Measurements from ENCODE around the gene NTMT1.

Gene NTMT1

GRCh38 chr9:129597355-129598088, 28.4 kb upstream of the NTMT1 start:
- peak; percentile 94 for DNase-seq

DNA sequence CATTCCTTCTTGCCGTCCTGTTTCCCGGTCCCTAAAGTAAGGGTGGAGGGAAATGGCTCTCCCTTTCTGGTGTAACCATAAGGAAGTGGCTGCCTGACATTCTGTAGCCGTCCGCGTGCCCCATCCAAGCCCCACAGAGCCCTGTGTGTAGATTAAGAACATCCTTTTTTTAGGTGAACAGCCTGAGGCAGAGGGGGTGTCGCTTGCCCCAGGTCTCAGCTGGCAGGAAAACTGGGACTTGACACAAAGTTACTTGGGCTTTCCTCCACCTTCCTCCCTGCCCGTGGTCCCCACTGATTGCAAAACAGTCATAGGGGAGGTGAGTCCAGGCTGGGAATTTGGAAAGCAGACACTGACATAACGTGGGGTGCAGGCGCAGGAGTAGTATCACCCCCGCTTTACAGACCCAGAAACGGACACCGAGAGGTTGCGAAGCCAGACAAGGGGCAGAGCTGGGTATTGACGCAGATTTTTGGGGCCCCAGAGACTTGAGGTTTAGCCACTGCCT, 27.8 kb upstream of the NTMT1 start:
- no peak for DNase-seq

GRCh38 chr9:129601082-129601674, 24.8 kb upstream of the NTMT1 start:
- DNase-seq: no peak

DNA sequence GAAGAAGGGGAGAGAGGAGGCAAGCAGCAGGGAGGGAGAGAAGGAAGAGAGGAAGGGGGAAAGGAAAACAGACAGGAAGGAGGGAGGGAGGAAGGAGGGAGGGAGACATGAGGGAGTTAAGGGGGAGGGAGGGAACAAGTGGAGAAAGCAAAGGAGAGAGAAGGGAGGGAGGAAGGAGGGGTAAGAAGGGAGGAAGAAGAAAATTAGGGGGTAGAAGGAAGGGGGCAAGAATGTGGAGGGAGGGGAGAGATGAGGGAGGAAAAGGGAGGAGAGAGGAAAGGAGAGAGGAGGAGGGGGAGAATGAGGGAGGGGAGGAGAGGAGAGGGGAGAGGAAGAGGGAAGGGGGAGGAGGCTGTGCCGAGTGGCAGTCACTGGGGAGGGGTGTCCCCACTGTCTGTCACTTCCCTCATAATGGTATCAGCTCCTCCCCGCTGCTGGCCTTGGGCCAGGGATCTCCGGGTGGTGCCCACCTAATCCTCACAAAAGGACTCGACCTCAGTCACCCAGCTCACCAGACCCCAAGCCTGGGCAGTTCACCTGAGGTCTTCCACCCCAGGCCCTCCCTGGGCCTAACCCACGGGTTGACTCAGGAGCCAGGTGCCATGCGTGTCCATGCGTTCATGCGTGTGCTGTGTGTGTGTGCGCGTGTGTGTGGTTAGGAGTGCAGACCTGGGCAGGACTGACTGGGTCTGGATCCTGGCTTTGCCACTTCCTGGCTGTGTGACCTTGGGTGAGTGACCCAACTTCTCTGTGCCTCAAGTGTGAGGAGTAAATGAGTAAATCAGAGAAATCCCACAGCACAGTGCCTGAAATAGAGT, 23.2 kb upstream of the NTMT1 start:
- no peak for DNase-seq

DNA sequence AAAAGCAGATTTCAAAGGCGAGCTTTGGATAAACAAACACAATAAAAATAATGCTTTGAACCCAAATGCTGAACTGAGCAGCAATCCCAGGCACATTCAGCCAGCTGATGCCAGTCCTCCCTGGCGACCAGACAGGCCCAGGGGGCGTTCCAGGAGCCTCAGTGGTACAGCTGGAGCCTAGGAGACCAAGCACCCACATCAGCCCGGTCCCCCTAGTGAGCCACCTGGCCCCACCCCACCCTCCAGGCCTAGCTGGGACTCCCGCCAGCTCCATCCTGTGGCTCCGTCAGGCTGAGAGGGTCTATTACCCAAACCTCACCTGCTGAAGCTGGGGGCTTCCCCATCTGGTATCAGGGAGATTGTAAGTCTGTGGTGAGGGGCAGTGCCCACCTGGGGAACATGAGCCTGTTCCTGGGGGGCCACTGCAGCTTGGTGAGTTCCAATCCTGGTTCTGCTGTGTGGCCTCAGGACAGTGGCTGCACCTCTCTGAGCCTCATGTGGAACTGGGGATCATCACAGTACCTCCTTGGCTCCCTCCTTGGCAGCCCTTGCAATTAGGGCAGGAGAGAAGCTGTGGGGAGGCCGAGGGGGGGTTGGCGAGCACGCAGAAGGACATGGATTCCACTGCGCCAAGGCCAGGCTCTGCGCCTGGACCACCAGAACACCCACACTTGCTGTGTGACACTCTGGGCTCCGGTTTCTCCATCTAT, 21.8 kb upstream of the NTMT1 start:
- DNase-seq: no peak

DNA sequence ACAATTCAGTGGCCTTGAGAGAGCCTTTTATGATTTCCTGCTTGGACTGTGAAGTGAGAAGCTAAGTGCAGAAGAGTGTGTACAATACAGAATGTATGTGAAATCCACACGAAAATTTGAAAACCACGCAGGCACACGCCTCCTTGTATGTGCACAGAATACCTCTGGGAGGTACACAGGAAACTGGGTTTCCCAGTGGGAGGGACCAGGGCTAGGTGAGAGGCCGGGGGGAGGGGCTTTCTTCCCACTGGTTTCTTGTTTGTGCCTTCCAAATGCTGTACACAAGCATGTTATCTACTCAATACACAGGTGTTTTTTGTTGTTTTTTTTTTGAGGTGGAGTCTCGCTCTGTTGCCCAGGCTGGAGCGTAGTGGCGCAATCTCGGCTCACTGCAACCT, 21.2 kb upstream of the NTMT1 start:
- DNase-seq: no peak

DNA sequence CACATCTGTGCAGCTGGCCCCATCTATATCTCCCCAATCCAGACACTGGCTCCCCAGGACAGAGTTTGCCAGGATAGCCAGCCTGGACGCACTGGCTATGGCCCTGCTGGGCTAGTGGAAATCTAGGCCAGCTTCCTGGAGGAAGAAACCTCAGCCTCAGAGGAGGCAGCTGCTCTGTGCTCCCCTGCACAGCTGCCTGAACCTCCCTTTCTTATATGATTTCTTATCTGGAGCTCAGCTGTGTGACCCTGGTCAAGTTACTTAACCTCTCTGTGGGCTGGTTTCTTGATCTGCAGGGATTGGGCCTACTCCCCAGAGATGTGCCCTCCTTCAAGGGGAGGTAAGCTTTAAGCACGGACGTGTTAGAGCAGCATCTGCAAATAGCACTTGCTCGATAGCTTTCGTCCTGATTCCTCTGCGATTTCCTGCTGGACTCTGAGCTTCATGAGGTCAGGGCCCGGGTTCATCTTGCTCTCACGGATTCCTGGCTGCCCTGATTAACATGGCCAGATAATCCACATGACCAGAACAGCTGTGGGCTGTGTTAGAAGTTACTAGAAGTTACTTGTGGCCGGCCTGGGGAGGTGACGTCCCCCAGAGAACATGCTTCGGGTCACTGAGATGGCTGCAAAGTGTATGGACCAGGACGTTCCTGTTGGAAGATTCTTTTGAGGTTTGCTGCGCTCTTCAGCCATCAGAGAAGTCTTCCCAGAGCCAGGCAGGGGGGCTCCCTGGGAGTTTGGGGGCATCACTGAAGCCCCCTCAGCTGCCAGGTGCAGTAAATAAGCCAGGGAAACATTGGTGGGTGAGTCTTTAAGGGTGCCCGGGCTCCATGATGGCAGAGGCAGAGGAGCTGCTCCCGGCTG, 19.6 kb upstream of the NTMT1 start:
- DNase-seq: no peak

- no peak for DNase-seq
These were observed 19.0 kb upstream of the NTMT1 start for GRCh38 chr9:129607027-129607387.

DNA sequence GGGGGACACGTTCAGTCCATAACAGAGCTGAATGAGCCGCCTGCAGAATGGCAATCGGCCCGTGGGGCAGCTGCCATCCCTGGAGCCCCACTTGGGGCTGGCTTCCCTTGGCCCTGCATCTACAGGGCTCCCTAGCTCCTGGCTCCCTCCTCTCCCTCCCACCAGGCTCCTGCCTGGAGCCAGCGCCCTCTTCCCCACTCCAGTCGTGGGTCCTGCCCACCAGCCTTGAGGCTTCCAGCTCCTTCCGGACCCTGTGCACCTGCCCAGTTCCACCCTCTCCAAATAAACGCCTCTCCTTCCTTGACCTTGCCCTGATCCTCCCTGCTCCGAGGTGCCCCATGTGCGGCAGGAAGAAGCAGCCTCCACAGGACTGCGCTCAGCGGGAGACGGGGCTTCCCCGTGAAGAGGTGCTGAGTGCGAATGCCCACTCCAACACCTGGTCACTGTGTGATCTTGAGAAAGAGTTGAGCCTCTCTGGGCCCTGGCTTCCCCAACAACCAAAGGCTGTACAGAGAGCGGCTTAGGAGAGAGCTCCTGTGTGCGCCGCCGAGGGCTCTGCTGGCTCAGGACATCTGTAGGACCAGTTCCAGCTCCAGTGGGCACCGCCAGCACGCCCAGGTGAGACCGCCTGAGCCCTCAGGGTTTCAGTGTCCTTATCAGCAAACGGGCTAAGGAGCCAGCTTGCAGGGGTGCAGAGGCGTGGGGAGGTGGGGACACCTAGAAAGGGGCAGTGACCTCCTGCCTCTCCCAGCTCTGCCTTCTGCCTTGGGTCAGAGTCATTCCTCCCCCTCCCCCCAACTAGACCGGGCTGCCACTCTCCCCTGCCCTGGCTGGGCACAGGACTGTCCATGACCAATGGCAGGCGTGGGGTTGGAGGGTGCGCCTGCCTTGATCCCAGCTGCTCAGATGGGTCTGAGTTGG, 17.1 kb upstream of the NTMT1 start:
- peak; percentile 60 for DNase-seq

GRCh38 chr9:129609486-129610212, 16.3 kb upstream of the NTMT1 start:
- no peak for DNase-seq

GRCh38 chr9:129610213-129610472, 15.8 kb upstream of the NTMT1 start:
- no peak for DNase-seq

DNA sequence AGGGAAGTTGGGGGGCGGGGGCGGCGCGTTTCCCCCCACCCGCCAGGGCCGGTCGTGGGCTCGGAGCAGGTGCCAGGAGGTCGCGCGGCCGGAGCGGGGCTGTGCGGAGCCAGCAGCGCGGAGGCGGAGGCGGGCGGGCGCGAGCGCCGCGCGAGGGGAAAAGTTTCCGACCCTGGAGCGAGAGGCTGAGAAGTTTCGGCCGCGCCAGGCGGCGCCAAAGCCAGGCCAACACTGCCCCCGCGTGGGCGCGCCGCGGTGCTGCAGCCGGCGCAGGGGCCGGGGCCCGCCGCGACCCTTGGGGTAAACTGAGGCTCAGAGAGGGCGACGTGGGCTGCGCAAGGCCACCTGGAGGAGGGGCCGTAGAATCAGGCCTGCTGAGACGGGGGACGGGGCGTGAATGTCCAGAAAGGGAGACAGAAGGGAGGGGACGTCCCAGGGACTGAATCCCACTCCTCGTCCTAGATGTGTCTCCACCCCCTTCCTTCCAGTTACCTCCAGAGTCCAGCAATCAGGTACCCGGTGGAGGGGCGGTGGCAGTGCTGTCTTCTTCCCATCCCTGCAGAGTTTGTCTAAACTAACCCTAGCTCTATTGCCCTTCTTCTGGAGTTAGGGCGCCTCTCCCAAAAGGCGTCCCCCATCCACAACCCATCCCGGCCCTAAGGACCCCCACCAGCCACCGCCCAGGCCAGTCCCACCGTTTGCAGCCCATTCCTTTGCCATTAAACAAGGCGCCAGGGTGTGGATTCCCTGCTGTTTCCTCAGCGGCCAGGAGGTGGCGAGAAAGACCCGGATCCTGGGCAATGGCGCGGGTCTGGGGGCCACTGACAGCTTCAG, 15.3 kb upstream of the NTMT1 start:
- DNase-seq: peak; percentile 93

DNA sequence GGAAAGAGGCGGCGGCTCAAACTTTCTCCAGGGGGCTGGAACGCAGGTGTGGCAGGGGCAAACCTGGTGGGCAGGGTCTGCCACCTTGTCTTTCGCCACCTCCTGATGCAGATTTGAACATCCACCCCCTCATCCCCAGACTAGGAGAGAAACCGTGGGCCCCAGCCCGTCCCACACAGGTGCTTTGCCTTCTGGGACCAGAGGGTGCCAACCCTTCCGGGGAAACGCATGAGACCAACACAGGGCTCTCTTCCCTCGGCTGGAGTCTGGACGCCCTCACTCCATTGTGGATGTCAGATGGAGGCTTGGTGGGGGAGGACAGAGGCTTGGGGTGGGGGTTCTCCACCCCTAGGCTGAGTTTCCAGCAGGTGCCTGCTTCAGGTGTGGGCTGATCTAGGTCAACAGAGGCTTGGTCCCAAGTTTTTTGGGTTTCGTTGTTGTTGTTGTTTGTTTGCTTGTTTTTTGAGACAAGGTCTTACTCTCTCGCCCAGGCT, 14.6 kb upstream of the NTMT1 start:
- DNase-seq: no peak

DNA sequence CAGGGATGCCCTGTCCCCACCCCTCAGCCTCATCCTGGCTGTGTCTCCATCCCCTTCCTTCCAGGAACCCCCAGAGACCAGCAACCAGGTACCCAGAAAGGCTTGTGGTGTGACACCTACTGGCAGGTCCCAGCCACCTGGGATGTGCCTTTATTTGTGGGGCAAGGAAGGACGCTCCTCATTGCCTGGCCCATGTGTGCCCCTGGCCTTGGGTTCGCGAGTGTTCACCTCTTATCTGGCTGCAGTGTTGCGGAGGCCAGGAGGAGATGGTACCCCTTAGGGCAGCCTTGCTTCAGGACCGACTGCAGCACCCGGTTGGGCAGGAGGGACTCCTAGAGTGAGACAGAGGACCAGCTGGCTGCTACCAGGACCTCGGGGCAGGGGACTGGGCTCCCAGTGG, 13.8 kb upstream of the NTMT1 start:
- no peak for DNase-seq

GRCh38 chr9:129612815-129613519, 13.0 kb upstream of the NTMT1 start:
- DNase-seq: no peak

- no peak for DNase-seq
These were observed 12.3 kb upstream of the NTMT1 start for GRCh38 chr9:129613520-129614175.

DNA sequence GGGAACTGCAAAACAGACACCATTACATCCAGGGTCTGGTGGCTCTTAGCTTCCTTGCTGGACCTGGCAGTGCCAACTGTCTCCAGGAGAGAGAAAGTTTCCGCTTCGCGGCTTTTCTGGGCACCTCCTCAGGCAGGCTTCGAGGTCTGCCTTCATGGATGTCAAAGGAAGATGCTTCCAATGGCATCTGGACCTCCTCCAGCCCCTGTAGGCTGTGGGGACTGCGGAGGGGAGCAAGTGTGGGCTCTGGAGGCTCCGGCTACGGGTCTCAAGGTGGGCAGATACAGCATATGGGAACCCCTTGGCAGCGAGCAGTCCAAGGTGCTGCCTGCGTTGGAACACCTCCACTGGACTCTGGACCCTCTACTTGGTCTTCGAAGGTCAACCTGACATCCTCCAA, 11.0 kb upstream of the NTMT1 start:
- no peak for DNase-seq
